GM11168 (cell line): ENCODE measurements around the gene TEX19.

Source experiments
- in situ Hi-C: fragments of 300-500 bp; cut with MboI; formaldehyde crosslinking; loops from one replicate; pipeline ENCODE4 v1.12.0; 2022; ENCODE audit warnings: low sequenced_read_pairs; ENCODE audit not compliant: unreplicated experiment

The TEX19 gene

DNA sequence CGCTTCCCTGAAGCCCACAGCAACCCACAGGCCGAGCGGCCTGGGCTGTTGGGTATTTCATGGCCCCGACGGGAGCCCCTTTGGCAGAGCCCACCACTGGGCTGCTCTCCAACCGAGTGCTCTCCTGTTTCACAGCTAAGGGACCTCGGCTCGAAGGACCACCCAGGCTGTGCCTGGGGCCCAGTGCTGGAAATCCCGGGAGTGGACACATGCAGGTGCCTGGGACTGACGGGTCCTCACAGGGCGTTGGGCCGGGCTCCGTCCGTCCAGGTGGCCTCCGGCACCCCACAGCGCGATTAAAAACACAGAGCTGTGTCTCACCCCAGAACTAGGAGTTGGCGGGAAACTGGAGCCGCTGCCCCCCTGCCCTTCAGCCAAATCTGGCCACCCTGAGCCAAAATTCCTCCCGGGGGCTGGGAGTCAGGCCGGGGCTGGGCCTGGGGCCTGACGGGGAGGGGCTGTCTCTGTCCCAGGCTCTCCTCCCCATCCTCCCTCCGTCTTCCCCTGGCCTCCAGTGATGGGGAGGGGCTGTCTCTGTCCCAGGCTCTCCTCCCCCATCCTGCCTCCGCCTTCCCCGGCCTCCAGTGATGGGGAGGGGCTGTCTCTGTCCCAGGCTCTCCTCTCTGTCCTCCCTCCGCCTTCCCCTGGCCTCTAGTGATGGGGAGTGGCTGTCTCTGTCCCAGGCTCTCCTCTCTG is 26.7 kb downstream of the TEX19 start:
- in situ Hi-C loops: no loop called here

DNA sequence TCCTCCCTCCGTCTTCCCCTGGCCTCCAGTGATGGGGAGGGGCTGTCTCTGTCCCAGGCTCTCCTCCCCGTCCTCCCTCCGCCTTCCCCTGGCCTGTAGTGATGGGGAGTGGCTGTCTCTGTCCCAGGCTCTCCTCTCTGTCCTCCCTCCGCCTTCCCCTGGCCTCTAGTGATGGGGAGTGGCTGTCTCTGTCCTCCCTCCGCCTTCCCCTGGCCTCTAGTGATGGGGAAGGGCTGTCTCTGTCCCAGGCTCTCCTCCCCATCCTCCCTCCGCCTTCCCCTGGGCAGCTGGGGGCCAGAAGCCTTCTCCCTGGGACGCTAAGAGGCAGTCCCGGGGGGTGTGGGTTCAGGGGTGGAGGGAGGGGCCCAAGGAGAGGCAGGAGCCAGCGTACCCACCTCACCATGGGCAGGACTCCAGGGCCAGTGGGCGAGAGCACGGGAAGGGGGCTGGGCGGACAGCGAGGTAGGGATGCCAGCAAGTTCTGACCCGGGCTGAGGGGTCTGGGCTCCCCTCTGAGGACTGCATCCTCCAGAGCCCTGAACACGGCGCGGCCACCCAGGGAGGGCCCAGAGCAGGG is 27.3 kb downstream of the TEX19 start:
- in situ Hi-C loops: no loop called here

GRCh38 chr17:82386881-82387704 is 28.0 kb downstream of the TEX19 start:
- in situ Hi-C loops: no loop called here

- in situ Hi-C loops: no loop called here
Observed at GRCh38 chr17:82387705-82388106, 28.7 kb downstream of the TEX19 start.

- in situ Hi-C loops: no loop called here
Observed at GRCh38 chr17:82388223-82388921, 29.3 kb downstream of the TEX19 start.

DNA sequence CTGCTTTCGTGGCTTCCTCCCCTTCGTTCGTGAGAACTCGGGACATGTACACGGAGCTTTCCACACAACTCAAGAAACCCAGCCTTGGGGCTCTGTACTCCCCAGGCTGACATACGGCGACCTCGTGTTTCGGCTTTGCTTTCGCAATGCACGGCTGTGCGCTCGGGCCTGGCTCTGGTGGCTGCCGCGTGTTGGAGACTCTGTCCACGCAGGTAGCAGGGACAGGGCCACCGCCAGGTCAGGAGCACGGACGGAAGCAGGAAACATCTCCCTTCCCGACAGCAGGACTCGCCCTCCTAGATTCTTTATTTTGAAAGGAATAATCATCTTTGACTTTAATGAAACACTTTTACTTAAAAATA is 29.9 kb downstream of the TEX19 start:
- in situ Hi-C loops: no loop called here

GRCh38 chr17:82389379-82389778 is 30.3 kb downstream of the TEX19 start:
- in situ Hi-C loops: no loop called here

- in situ Hi-C loops: no loop called here
Observed at GRCh38 chr17:82390015-82390859, 31.2 kb downstream of the TEX19 start.

DNA sequence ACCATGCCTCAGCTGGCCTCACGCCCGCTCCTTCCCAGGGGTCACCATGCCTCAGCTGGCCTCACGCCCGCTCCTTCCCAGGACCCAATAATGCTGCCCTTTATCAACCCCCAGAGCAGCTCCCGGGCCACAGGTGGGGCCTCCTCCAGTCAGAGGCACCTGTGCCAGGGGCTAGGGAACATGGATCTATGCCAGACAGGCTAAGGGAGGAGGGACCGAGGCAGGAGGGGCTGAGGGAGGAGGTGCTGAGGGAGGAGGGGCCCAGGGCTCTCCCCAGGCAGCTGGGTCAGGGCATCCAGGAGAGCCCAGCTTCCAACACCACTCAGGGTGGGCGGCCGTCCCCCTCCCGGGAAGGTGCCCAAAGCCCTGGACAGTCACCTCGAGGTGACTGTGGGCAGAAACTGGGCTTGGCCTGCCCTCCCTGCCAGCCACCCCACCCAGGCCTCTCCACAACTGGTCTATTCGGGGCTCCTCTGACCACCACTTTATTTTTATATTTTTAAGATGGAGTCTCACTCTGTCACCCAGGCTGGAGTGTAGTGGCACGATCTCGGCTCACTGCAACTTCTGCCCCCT is 31.9 kb downstream of the TEX19 start:
- in situ Hi-C loops: no loop called here

- in situ Hi-C loops: no loop called here
Observed at GRCh38 chr17:82391496-82392066, 32.5 kb downstream of the TEX19 start.

- in situ Hi-C loops: no loop called here
Observed at GRCh38 chr17:82392209-82392920, 33.3 kb downstream of the TEX19 start.

- in situ Hi-C loops: no loop called here
Observed at GRCh38 chr17:82392941-82393340, 33.9 kb downstream of the TEX19 start.

- in situ Hi-C loops: no loop called here
Observed at GRCh38 chr17:82394278-82394677, 35.2 kb downstream of the TEX19 start.

GRCh38 chr17:82396601-82397435 is 37.8 kb downstream of the TEX19 start:
- in situ Hi-C loops: no loop called here

DNA sequence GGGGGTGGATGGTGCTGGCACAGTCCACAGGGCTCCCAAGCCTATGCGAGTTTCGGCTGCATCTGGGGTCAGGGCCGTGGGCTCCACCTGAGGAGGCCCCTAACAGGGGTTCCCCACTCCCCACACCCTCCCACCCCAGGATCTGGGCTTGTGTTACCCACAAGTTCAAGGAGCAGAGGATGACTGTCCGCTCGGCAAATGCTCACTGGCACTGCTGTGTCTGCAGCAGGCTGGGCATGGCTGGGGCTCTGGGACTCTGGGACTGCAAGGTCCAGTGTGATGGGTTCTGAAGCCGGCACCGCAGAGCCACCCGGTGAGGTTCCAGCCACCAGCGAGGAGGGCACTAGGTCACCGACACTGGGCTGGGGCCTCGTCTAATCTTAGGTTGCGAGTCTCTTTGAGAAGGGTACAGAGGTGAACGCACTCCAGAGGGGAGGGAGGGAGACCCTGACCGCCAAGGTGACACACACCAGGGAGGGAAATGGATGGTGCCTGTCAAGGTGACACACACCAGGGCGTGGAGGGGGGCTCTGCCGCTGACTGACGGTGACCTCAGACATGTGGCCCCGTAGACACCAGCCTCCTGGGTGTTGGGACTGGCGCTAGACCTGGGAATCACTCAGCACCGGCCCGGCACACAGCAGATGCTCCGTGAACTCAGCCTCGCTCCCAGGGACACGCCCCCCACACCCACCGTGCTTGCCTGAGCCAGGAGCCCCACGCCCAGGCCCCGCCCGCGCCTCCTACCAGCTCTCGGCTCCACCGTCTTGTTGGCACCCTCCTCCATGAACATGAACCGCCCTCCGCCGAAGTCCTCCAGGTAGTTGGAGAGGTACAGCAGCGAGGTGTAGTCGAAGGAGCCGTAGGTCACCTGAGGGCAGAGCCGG is 38.6 kb downstream of the TEX19 start:
- in situ Hi-C loops: no loop called here

DNA sequence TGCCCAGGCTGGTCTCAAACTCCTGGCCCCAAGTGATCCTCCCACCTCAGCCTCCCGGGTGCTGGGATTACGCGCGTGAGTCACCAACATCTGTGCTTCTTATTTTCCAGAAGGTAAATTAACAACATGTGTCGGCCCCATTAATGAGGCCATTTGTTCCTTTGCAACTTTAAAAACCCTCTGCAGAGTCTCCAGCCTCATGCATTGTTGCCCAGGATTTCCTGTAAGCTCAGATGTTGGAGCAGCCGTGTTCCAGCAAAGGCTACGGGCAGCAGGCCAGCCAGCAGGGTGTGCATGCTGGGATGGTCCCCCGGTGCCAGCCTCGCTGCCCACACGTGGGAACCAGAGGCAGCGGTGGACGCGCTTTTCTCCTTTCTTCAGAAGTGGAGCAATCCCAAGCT is 40.0 kb downstream of the TEX19 start:
- in situ Hi-C loops: no loop called here

DNA sequence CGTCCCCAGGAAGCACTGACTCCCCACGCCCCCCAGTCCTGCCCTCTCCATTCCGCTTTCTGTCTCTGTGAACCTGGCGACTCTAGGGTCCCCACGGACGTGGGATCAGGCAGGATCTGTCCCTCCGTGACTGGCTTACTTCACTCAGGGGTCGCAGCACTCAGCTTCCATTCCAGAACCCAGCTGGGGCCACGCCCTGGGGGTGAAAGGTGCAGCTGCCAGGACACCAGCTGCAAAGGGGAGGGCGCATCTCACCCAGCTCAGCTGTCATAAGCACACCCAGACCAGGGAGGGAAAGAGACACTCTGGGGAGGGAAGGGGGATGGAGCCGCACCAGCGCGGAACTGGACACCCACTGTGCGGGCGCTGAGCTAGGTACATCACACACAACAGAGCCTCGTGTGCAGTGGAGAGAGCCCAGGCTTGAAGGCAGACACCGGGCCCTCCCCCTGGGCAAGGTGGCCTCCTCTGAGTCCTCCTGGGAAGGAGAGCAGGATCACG is 40.6 kb downstream of the TEX19 start:
- in situ Hi-C loops: no loop called here
